ENCODE data around the gene CEP192.

CEP192 gene

DNA sequence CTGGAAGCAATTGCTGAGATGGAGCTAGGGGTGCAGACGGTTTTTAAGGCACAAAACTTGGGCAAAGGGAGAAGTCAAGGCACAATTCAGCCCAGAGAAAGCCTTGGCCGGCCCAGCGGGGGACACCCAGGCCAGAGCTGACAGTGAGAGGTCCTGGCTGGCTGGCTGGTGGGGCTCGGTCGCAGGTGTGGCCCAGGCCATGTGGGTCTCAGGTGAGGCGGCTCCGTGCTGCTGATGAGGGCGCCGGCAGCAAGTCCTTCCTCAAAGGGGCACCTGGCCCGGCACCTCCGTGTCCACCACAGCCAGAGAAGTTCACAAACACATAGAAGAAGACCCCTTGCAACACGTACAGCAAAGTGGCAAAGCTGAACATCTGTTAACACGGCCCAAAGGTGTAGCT, 173.2 kb downstream of the CEP192 start:
- no peak overlapping the region for H3K27ac ChIP-seq
- no peaks in the 10 kb centered on the region for H3K36me3 ChIP-seq
- H3K9me3 ChIP-seq (replicated peaks in 1 of 11): peaks cover 0 to 18% (median 11%) of the 10 kb centered on the region in 11 experiments; a peak in 13 of 22 replicates
- no peak for TF ChIP-seq Cebpa-rat (IDR thresholded peaks at IDR 0.05)
- H4K20me1 ChIP-seq: no peaks in the 10 kb centered on the region
- no peaks in the 10 kb centered on the region for H3K27me3 ChIP-seq
- H3K4me1 ChIP-seq: peaks cover 11 to 17% (median 15%) of the 10 kb centered on the region in 10 experiments
- no peak overlapping the region for H3K9ac ChIP-seq
- no peak overlapping the region for H3K4me3 ChIP-seq
- no peak overlapping the region; a peak in 1 of 22 replicates for H3K4me2 ChIP-seq

DNA sequence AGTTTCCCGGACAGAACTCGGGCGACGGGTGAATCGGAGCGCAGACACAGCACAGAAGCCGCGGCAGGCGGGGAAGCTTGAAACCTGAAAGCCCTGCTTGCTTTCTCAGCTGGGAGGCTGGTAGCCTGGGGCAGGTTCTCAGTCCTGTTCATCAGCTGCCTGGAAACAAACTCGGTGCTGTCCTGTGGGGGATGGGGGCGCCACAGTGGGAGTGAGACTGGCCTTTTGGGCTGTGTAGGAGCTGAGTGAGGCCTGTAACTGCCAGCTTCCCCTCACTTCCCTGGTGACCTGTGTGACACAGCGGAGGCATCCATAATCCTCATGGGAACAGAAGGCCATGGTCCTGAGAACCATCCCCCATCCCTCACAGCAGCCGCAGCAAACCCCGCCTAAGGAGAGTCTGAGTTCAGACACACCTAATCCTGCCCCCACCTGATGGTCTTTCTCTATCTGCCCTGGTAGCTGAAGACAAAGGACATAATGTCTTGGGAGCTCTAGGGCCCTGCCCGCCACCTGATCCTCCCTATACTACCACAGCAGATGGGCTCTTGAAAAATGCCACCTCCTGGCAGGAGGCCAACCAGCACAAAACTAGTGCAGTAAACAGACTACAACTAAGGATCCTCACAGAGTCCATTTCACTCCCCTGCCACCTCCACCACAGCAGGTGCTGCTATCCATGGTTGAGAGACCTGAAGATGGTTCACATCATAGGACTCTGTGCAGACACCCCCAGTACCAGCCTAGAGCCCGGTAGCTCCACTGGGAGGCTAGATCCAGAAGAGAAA, 174.7 kb downstream of the CEP192 start:
- peak overlapping the region; percentile 5 to 75 (median 61); a peak in 20 of 22 replicates for H3K9ac ChIP-seq
- no peak for TF ChIP-seq Cebpa-rat (IDR thresholded peaks at IDR 0.05)
- H3K4me3 ChIP-seq: peak overlapping the region in 9 of 10 experiments; percentile 2 to 51 (median 31); a peak in 14 of 20 replicates
- no peaks in the 10 kb centered on the region for H3K27me3 ChIP-seq
- peak overlapping the region in 9 of 11 experiments; percentile 28 to 61 (median 45); a peak in 15 of 22 replicates for H3K27ac ChIP-seq
- no peaks in the 10 kb centered on the region for H3K36me3 ChIP-seq
- H3K4me1 ChIP-seq: peaks cover 11 to 17% (median 15%) of the 10 kb centered on the region in 10 experiments
- H3K9me3 ChIP-seq (replicated peaks in 1 of 11): peaks cover 0 to 18% (median 11%) of the 10 kb centered on the region in 11 experiments; a peak in 13 of 22 replicates
- no peaks in the 10 kb centered on the region for H4K20me1 ChIP-seq
- H3K4me2 ChIP-seq: peak overlapping the region; percentile 68 to 93 (median 85)

DNA sequence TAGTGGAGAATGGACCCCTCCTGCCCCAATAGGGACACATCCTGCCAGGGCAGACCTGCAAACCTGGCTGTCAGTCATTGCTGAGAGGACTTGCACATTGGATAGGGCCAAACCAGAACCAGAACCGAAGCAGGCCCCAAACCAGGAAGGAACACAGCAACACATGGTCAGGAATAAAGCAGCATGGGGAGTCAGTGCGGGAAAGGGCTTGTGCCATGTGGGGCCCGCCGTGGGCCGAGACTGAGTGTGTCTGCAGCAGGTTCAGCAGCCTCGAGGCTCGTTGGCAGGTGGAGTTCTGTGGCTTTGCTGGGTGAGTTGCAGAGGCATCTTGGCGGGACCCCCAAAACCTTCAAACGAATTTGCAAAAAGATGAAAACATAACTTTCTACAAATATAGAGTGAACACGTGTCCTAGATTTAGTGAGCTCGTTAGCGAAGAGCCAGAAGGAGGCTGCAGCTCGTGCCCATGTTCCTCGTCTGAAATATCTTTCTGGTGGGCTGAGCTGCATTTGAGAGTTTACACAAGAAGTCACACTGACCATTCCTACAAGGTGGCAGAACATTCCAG, 182.5 kb downstream of the CEP192 start:
- Histone ChIP-seq H3K27ac (no peak overlapping the region), H3K4me3 (no peak overlapping the region), H3K27me3 (no peaks in the 10 kb centered on the region), H3K4me2 (no peak overlapping the region), H3K4me1 (peaks cover 0 to 10% (median 3%) of the 10 kb centered on the region in 10 experiments; a peak in 7 of 20 replicates), H4K20me1 (no peaks in the 10 kb centered on the region; a peak in 1 of 22 replicates), H3K36me3 (no peaks in the 10 kb centered on the region), H3K9me3 (replicated peaks in 1 of 11) (no peaks in the 10 kb centered on the region), H3K9ac (no peak overlapping the region)
- TF ChIP-seq Cebpa-rat (IDR thresholded peaks at IDR 0.05): no peak

Data from BLaER1 treated with 17β-estradiol and CSF1 and Interleukin-3, amounts not matched to agents 10 nM and 100 nM (cell line).